Mononuclear cell (primary cell): ENCODE measurements around the gene DPPA5. TPM values are rescaled to one million over a fixed set of nuclear protein-coding genes. Genes with fewer than 3 reads are reported as not detected.
"Not testable (repeated sequence)": the region's sequence is repeated elsewhere in the genome, so short reads cannot be mapped to it uniquely, and the experiment has no call there.

Experiments
- H3K27me3 ChIP-seq: 2 replicates; pipeline ENCODE4 v1.6.0; 2011; ENCODE audit warnings: low read length, control low read depth; ENCODE audit not compliant: insufficient read depth
- H3K4me1 ChIP-seq: 2 replicates; pipeline ENCODE4 v1.5.1; 2011; ENCODE audit warnings: mild to moderate bottlenecking, low read length, control low read depth; ENCODE audit not compliant: insufficient read depth
- H3K4me3 ChIP-seq: 2 replicates; pipeline ENCODE4 v1.5.1; 2011; ENCODE audit warnings: mild to moderate bottlenecking, low read length, moderate library complexity
- H3K9me3 ChIP-seq: 2 replicates; pipeline ENCODE4 v1.5.1; 2011; ENCODE audit warnings: low read depth, mild to moderate bottlenecking, control low read depth, low read length
- total RNA-seq: library from RNA; depleted of rRNA; stranded (reverse); fragments of >200 nt; gene quantifications from one replicate; pipeline ENCODE4 v1.2.3, GENCODE V29; 2012

The DPPA5 gene
- total RNA-seq, 1 donor = not detected

- H3K27me3 ChIP-seq = no peaks in the 10 kb centered on the region
- H3K4me3 ChIP-seq = no peak overlapping the region
- H3K4me1 ChIP-seq = no peaks in the 10 kb centered on the region
- H3K9me3 ChIP-seq = no peaks in the 10 kb centered on the region
Observed at GRCh38 chr6:73340048-73340447, 14.0 kb downstream of the DPPA5 start.

GRCh38 chr6:73339340-73339739 is 14.7 kb downstream of the DPPA5 start:
- Histone ChIP-seq H3K4me1 (no peaks in the 10 kb centered on the region), H3K27me3 (no peaks in the 10 kb centered on the region), H3K9me3 (no peaks in the 10 kb centered on the region), H3K4me3 (no peak overlapping the region)

- peaks cover 3% of the 10 kb centered on the region for H3K27me3 ChIP-seq
- H3K4me3 ChIP-seq = no peak overlapping the region
- no peaks in the 10 kb centered on the region for H3K9me3 ChIP-seq
- no peaks in the 10 kb centered on the region for H3K4me1 ChIP-seq
Observed at GRCh38 chr6:73329201-73329600, 24.9 kb downstream of the DPPA5 start.

GRCh38 chr6:73328790-73329189 is 25.3 kb downstream of the DPPA5 start:
- no peak overlapping the region for H3K4me3 ChIP-seq
- H3K4me1 ChIP-seq = no peaks in the 10 kb centered on the region
- no peaks in the 10 kb centered on the region for H3K9me3 ChIP-seq
- peaks cover 3% of the 10 kb centered on the region for H3K27me3 ChIP-seq

- Histone ChIP-seq H3K4me1 (no peaks in the 10 kb centered on the region), H3K27me3 (no peaks in the 10 kb centered on the region), H3K9me3 (no peaks in the 10 kb centered on the region), H3K4me3 (no peak overlapping the region)
Observed at GRCh38 chr6:73325656-73326055, 28.4 kb downstream of the DPPA5 start.

GRCh38 chr6:73323323-73323722 is 30.8 kb downstream of the DPPA5 start:
- no peaks in the 10 kb centered on the region for H3K27me3 ChIP-seq
- no peaks in the 10 kb centered on the region for H3K9me3 ChIP-seq
- H3K4me1 ChIP-seq = no peaks in the 10 kb centered on the region
- no peak overlapping the region for H3K4me3 ChIP-seq

- Histone ChIP-seq H3K27me3 (peaks cover 28% of the 10 kb centered on the region), H3K4me1 (peaks cover 8% of the 10 kb centered on the region), H3K4me3 (no peak overlapping the region), H3K9me3 (no peaks in the 10 kb centered on the region)
Observed at GRCh38 chr6:73314577-73315492, 39.2 kb downstream of the DPPA5 start.

- not testable (repeated sequence) for H3K9me3 ChIP-seq
- Histone ChIP-seq H3K4me1 (peaks cover 19% of the 10 kb centered on the region), H3K27me3 (peaks cover 14% of the 10 kb centered on the region), H3K4me3 (peak overlapping the region; percentile 68)
Observed at GRCh38 chr6:73310503-73310845, 43.6 kb downstream of the DPPA5 start.

- Histone ChIP-seq H3K4me3 (peak overlapping the region; percentile 68), H3K4me1 (peaks cover 16% of the 10 kb centered on the region), H3K9me3 (no peaks in the 10 kb centered on the region), H3K27me3 (peaks cover 9% of the 10 kb centered on the region)
Observed at GRCh38 chr6:73309785-73310502, 44.1 kb downstream of the DPPA5 start.

GRCh38 chr6:73309535-73309784 is 44.6 kb downstream of the DPPA5 start:
- Histone ChIP-seq H3K9me3 (no peaks in the 10 kb centered on the region), H3K4me1 (peaks cover 12% of the 10 kb centered on the region), H3K27me3 (peaks cover 4% of the 10 kb centered on the region), H3K4me3 (peak overlapping the region; percentile 68)

- H3K4me3 ChIP-seq = peak overlapping the region; percentile 68
Observed at GRCh38 chr6:73308712-73309534, 45.2 kb downstream of the DPPA5 start.

GRCh38 chr6:73303773-73304172 is 50.3 kb downstream of the DPPA5 start:
- not testable (repeated sequence) for H3K4me1 ChIP-seq

More at GRCh38 chr6:73308712-73309534, 45.2 kb downstream of the DPPA5 start:
- H3K9me3 ChIP-seq = no peaks in the 10 kb centered on the region
- no peaks in the 10 kb centered on the region for H3K27me3 ChIP-seq
- peaks cover 12% of the 10 kb centered on the region for H3K4me1 ChIP-seq

More at GRCh38 chr6:73303773-73304172, 50.3 kb downstream of the DPPA5 start:
- H3K4me3 ChIP-seq, H3K27me3 ChIP-seq, H3K9me3 ChIP-seq: not testable (repeated sequence)
